Glutamatergic neuron (in vitro differentiated cells): ENCODE data around the gene NRCAM. TPM values are rescaled to one million over a fixed set of nuclear protein-coding genes. Genes with fewer than 3 reads are reported as not detected.

ENCODE experiments used
- DNase-seq: peaks from one replicate; pipeline ENCODE4 v3.0.0; 2022
- H3K27ac Mint-ChIP-seq: one replicate; pipeline ENCODE4 v1.8.0; 2020; ENCODE audit warnings: mild to moderate bottlenecking, mixed read lengths, inconsistent platforms; ENCODE audit not compliant: unreplicated experiment
- H3K27me3 Mint-ChIP-seq: one replicate; pipeline ENCODE4 v1.8.0; 2020; ENCODE audit warnings: mild to moderate bottlenecking, moderate library complexity, mixed read lengths, inconsistent platforms; ENCODE audit not compliant: unreplicated experiment
- H3K36me3 Mint-ChIP-seq: one replicate; pipeline ENCODE4 v1.8.0; 2020; ENCODE audit warnings: mild to moderate bottlenecking, mixed read lengths, inconsistent platforms; ENCODE audit not compliant: unreplicated experiment
- H3K4me1 Mint-ChIP-seq: one replicate; pipeline ENCODE4 v1.8.0; 2020; ENCODE audit warnings: mild to moderate bottlenecking, low read depth, mixed read lengths, inconsistent platforms; ENCODE audit not compliant: unreplicated experiment
- H3K4me3 Mint-ChIP-seq: one replicate; pipeline ENCODE4 v1.8.0; 2020; ENCODE audit warnings: mild to moderate bottlenecking, mixed read lengths, inconsistent platforms; ENCODE audit not compliant: unreplicated experiment
- H3K9me3 Mint-ChIP-seq: one replicate; pipeline ENCODE4 v1.8.0; 2020; ENCODE audit warnings: mild to moderate bottlenecking, moderate library complexity, mixed read lengths, inconsistent platforms; ENCODE audit not compliant: unreplicated experiment
- CTCF ChIP-seq: fragments of 200-600 bp; sonication (generic); IDR thresholded peaks from one replicate; pipeline ENCODE4 v1.5.0; 2021; ENCODE audit not compliant: partially characterized antibody, unreplicated experiment
- total RNA-seq: library from RNA; stranded (reverse); fragmentation: NEBNext Ultra II Directional; extraction: Animal tissue kit (Norgen Biotek cat#: 25700); gene quantifications from one replicate; pipeline ENCODE4 v1.2.1, GENCODE V29; 2021; ENCODE audit not compliant: unreplicated experiment

Gene NRCAM
- total RNA-seq, 1 donor from 2014 or later: 120 TPM

- Mint-ChIP-seq H3K9me3 (peaks cover 14% of the 10 kb centered on the region), H3K27ac (peak overlapping the region; percentile 14), H3K36me3 (peaks cover 5% of the 10 kb centered on the region), H3K4me1 (peaks cover 14% of the 10 kb centered on the region), H3K27me3 (peaks cover 8% of the 10 kb centered on the region), H3K4me3 (no peak overlapping the region)
- no peak for TF ChIP-seq CTCF
- no peak for DNase-seq
Observed at GRCh38 chr7:108460964-108461363, 4.7 kb upstream of the NRCAM start.

- Mint-ChIP-seq H3K27ac (peak overlapping the region; percentile 36), H3K4me3 (no peak overlapping the region), H3K4me1 (peaks cover 14% of the 10 kb centered on the region), H3K36me3 (peaks cover 5% of the 10 kb centered on the region), H3K27me3 (peaks cover 8% of the 10 kb centered on the region), H3K9me3 (peaks cover 14% of the 10 kb centered on the region)
- TF ChIP-seq CTCF: peak; percentile 29
- DNase-seq: no peak
Observed at GRCh38 chr7:108459922-108460551, 3.8 kb upstream of the NRCAM start.

- Mint-ChIP-seq H3K4me3 (no peak overlapping the region), H3K27ac (no peak overlapping the region), H3K9me3 (peaks cover 16% of the 10 kb centered on the region), H3K36me3 (peaks cover 5% of the 10 kb centered on the region), H3K4me1 (peaks cover 18% of the 10 kb centered on the region), H3K27me3 (peaks cover 11% of the 10 kb centered on the region)
- TF ChIP-seq CTCF: no peak
- no peak for DNase-seq
Observed at GRCh38 chr7:108457871-108458270, 1.6 kb upstream of the NRCAM start.

GRCh38 chr7:108456845-108457540 lies 757 bp upstream of the NRCAM start:
- Mint-ChIP-seq H3K36me3 (peaks cover 5% of the 10 kb centered on the region), H3K9me3 (peaks cover 14% of the 10 kb centered on the region), H3K27me3 (peaks cover 9% of the 10 kb centered on the region), H3K4me1 (peaks cover 20% of the 10 kb centered on the region), H3K27ac (peak overlapping the region; percentile 36), H3K4me3 (peak overlapping the region; percentile 86)
- DNase-seq: no peak
- no peak for TF ChIP-seq CTCF

- no peak for DNase-seq
- TF ChIP-seq CTCF: no peak
- peaks cover 9% of the 10 kb centered on the region for H3K27me3 Mint-ChIP-seq
- peak overlapping the region; percentile 48 for H3K27ac Mint-ChIP-seq
- peak overlapping the region; percentile 77 for H3K4me3 Mint-ChIP-seq
- H3K36me3 Mint-ChIP-seq: peaks cover 5% of the 10 kb centered on the region
- H3K9me3 Mint-ChIP-seq: peaks cover 15% of the 10 kb centered on the region
- peaks cover 10% of the 10 kb centered on the region for H3K4me1 Mint-ChIP-seq
Observed at GRCh38 chr7:108455551-108455997, 662 bp downstream of the NRCAM start.
